Mesenchymal stem cell (in vitro differentiated cells and primary cell): ENCODE measurements around the gene TNFAIP3.

Experiments used
- DNase-seq: peaks from one replicate; pipeline ENCODE4 v3.0.0-alpha.2; 2013
- H2AFZ ChIP-seq: one replicate; pipeline ENCODE4 v1.6.1; 2013; ENCODE audit warnings: low read depth, mild to moderate bottlenecking, control low read depth, inconsistent platforms, low read length, moderate library complexity
- H2AK5ac ChIP-seq: 2 replicates; pipeline ENCODE4 v1.6.1; 2013; ENCODE audit warnings: low read length, moderate library complexity, mild to moderate bottlenecking, inconsistent platforms; ENCODE audit not compliant: severe bottlenecking
- H2BK120ac ChIP-seq: one replicate; pipeline ENCODE4 v1.6.1; 2013; ENCODE audit warnings: low read depth, mild to moderate bottlenecking, inconsistent platforms, low read length, moderate library complexity
- H2BK12ac ChIP-seq, 2 experiments: one replicate each; pipeline ENCODE4 v1.6.1; 2013; ENCODE audit warnings: inconsistent platforms in 2 of 2, low read length in 2 of 2, mild to moderate bottlenecking in 2 of 2, moderate library complexity in 2 of 2, control low read depth in 1 of 2
- H2BK15ac ChIP-seq: one replicate; pipeline ENCODE4 v1.6.1; 2013; ENCODE audit warnings: mild to moderate bottlenecking, low read depth, inconsistent platforms; ENCODE audit not compliant: poor library complexity, severe bottlenecking
- H2BK5ac ChIP-seq: 2 replicates; pipeline ENCODE4 v1.6.1; 2013; ENCODE audit warnings: low read depth, mild to moderate bottlenecking, low read length, control low read depth, inconsistent platforms; ENCODE audit not compliant: poor library complexity, severe bottlenecking
- H3K14ac ChIP-seq, 2 experiments: one replicate each; pipeline ENCODE4 v1.6.1; 2013; ENCODE audit warnings: inconsistent platforms in 2 of 2, low read length in 2 of 2, control low read depth in 1 of 2, mild to moderate bottlenecking in 1 of 2, moderate library complexity in 1 of 2
- H3K18ac ChIP-seq, 2 experiments: one replicate each; pipeline ENCODE4 v1.6.1; 2013; ENCODE audit warnings: inconsistent platforms in 2 of 2, low read length in 2 of 2, control low read depth in 1 of 2, low read depth in 1 of 2, mild to moderate bottlenecking in 1 of 2
- H3K23ac ChIP-seq, 2 experiments: one replicate each; pipeline ENCODE4 v1.6.1; 2013; ENCODE audit warnings: inconsistent platforms in 2 of 2, low read length in 2 of 2, mild to moderate bottlenecking in 2 of 2, moderate library complexity in 2 of 2, control low read depth in 1 of 2
- H3K27ac ChIP-seq: 2 replicates; pipeline ENCODE4 v1.5.1; 2013; ENCODE audit warnings: mild to moderate bottlenecking, moderate library complexity, low read length, control low read depth, inconsistent platforms; ENCODE audit not compliant: poor library complexity, severe bottlenecking
- H3K27me3 ChIP-seq, 2 experiments: 2 replicates each; pipeline versions ENCODE4 v1.6.1 to v1.7.0; 2013; ENCODE audit warnings: low read length in 2 of 2, mild to moderate bottlenecking in 2 of 2, moderate library complexity in 2 of 2, control low read depth in 1 of 2, inconsistent platforms in 1 of 2; ENCODE audit not compliant: control insufficient read depth in 1 of 2, insufficient read depth in 1 of 2
- H3K36me3 ChIP-seq, 2 experiments: 2 replicates each; pipeline versions ENCODE4 v1.6.1 to v1.7.0; 2013; ENCODE audit warnings: low read length in 2 of 2, control low read depth in 1 of 2, inconsistent platforms in 1 of 2, low read depth in 1 of 2, mild to moderate bottlenecking in 1 of 2; ENCODE audit not compliant: insufficient read depth in 2 of 2, control insufficient read depth in 1 of 2
- H3K4ac ChIP-seq, 2 experiments: one replicate each; pipeline ENCODE4 v1.6.1; 2013; ENCODE audit warnings: inconsistent platforms in 2 of 2, low read length in 2 of 2, mild to moderate bottlenecking in 2 of 2, moderate library complexity in 2 of 2, control low read depth in 1 of 2, low read depth in 1 of 2
- H3K4me1 ChIP-seq: 2 replicates; pipeline ENCODE4 v1.6.1; 2013; ENCODE audit warnings: low read depth, low read length, control low read depth; ENCODE audit not compliant: control insufficient read depth, insufficient read depth
- H3K4me2 ChIP-seq: 2 replicates; pipeline ENCODE4 v1.6.1; 2013; ENCODE audit warnings: low read length, mild to moderate bottlenecking, inconsistent platforms; ENCODE audit not compliant: poor library complexity, severe bottlenecking
- H3K4me3 ChIP-seq, 2 experiments: 2 replicates each; pipeline versions ENCODE4 v1.5.1 to v1.7.0; 2013; ENCODE audit warnings: low read length in 2 of 2, mild to moderate bottlenecking in 2 of 2, control low read depth in 1 of 2, low read depth in 1 of 2; ENCODE audit not compliant: insufficient read depth in 1 of 2
- H3K79me1 ChIP-seq: replicated peaks from 2 replicates; pipeline ENCODE4 v1.6.1; 2013; ENCODE audit warnings: mild to moderate bottlenecking, control low read depth, low read length, inconsistent platforms; ENCODE audit not compliant: poor library complexity, severe bottlenecking
- H3K9ac ChIP-seq: 2 replicates; pipeline ENCODE4 v1.7.0; 2013; ENCODE audit warnings: mild to moderate bottlenecking, low read length, moderate library complexity
- H3K9me3 ChIP-seq: 2 replicates; pipeline ENCODE4 v1.7.0; 2013; ENCODE audit warnings: mild to moderate bottlenecking, low read length; ENCODE audit not compliant: control insufficient read depth
- H4K8ac ChIP-seq: one replicate; pipeline ENCODE4 v1.6.1; 2013; ENCODE audit warnings: inconsistent platforms, mild to moderate bottlenecking, low read length, moderate library complexity
- H4K91ac ChIP-seq: one replicate; pipeline ENCODE4 v1.6.1; 2013; ENCODE audit warnings: mild to moderate bottlenecking, low read length, inconsistent platforms
- WGBS: methylation state at CpG from one replicate; pipeline ENCODE4 v1.1.7; 2013; ENCODE audit warnings: mixed read lengths; 5-methylcytosine and 5-hydroxymethylcytosine counted together

The TNFAIP3 gene

DNA sequence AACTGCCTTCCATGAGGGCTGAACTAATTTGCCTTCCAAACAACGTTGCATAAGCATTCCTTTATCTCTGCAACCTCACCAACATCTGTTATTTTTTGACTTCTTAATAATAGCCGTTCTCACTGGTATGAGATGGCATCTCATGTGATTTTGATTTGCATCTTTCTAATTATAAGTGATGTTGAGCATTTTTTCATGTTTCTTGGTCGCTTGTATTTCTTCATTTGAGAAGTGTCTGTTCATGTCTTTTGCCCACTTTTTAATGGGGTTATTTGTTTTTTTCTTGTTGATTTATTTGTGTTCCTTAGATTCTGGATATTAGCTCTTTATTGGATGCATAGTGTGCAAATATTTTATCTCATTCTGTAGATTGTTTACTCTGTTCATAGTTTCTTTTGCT, 46.4 kb downstream of the TNFAIP3 start:
- Histone ChIP-seq H2BK15ac (no peak overlapping the region), H3K18ac (no peak overlapping the region), H3K9me3 (peaks cover 9% of the 10 kb centered on the region), H3K4me2 (no peak overlapping the region), H3K14ac (no peak overlapping the region), H2BK5ac (no peak overlapping the region), H3K9ac (no peak overlapping the region), H2AFZ (no peak overlapping the region), H2BK12ac (no peak overlapping the region), H4K8ac (no peak overlapping the region), H2BK120ac (no peak overlapping the region), H2AK5ac (no peak overlapping the region), H3K27ac (no peak overlapping the region), H3K4me1 (no peaks in the 10 kb centered on the region), H3K79me1 (no peaks in the 10 kb centered on the region), H3K4ac (no peak overlapping the region), H3K4me3 (no peak overlapping the region), H3K23ac (no peak overlapping the region), H4K91ac (no peak overlapping the region), H3K27me3 (no peaks in the 10 kb centered on the region), H3K36me3 (no peaks in the 10 kb centered on the region)
- 85% methylated on average over 3 of the region's 3 CpGs for WGBS
- DNase-seq = no peak

DNA sequence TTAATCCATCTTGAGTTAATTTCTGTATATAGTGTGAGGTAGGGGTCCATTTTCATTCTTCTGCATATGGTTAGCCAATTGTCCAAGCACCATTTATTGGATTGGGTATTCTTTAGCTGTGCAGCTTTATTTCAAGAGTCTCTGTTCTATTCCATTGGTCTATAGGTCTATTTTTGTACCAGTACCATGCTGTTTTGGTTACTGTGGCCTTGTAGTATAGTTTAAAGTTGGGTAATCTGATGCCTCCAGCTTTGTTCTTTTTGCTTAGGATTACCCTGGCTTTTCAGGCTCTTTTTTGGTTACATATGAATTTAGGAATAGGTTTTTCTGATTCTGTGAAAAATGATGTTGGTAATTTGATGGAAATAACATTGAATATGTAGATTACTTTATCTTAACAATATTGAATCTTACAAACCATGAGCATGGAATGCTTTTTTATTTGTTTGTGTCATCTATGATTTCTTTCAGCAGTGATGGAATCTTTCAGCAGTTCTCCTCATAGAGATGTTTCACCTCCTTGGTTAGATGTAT, 47.0 kb downstream of the TNFAIP3 start:
- H3K4ac ChIP-seq = no peak overlapping the region
- no peaks in the 10 kb centered on the region for H3K4me1 ChIP-seq
- no peak overlapping the region for H3K18ac ChIP-seq
- H2BK15ac ChIP-seq = no peak overlapping the region
- no peak overlapping the region for H3K23ac ChIP-seq
- no peak overlapping the region for H2BK12ac ChIP-seq
- no peak overlapping the region for H2BK120ac ChIP-seq
- H3K27me3 ChIP-seq = no peaks in the 10 kb centered on the region
- H3K79me1 ChIP-seq = no peaks in the 10 kb centered on the region
- no peak overlapping the region for H2AFZ ChIP-seq
- H2AK5ac ChIP-seq = no peak overlapping the region
- H3K14ac ChIP-seq = no peak overlapping the region
- no peak overlapping the region for H3K27ac ChIP-seq
- H3K9ac ChIP-seq = no peak overlapping the region
- no peaks in the 10 kb centered on the region for H3K36me3 ChIP-seq
- no peak overlapping the region for H4K8ac ChIP-seq
- DNase-seq = no peak
- no peak overlapping the region for H3K4me3 ChIP-seq
- peaks cover 9% of the 10 kb centered on the region for H3K9me3 ChIP-seq
- H3K4me2 ChIP-seq = no peak overlapping the region
- no peak overlapping the region for H2BK5ac ChIP-seq
- no peak overlapping the region for H4K91ac ChIP-seq

GRCh38 chr6:137914530-137915193, 47.6 kb downstream of the TNFAIP3 start:
- Histone ChIP-seq H3K4me2 (no peak overlapping the region), H2BK5ac (no peak overlapping the region), H3K79me1 (no peaks in the 10 kb centered on the region), H2BK120ac (no peak overlapping the region), H3K36me3 (no peaks in the 10 kb centered on the region), H3K4ac (no peak overlapping the region), H2AK5ac (no peak overlapping the region), H3K27ac (no peak overlapping the region), H3K18ac (no peak overlapping the region), H2BK12ac (no peak overlapping the region), H3K9ac (no peak overlapping the region), H3K9me3 (peaks cover 9% of the 10 kb centered on the region), H4K91ac (no peak overlapping the region), H3K14ac (no peak overlapping the region), H3K23ac (no peak overlapping the region), H2AFZ (no peak overlapping the region), H4K8ac (no peak overlapping the region), H3K4me3 (no peak overlapping the region), H2BK15ac (no peak overlapping the region), H3K27me3 (no peaks in the 10 kb centered on the region), H3K4me1 (no peaks in the 10 kb centered on the region)
- DNase-seq = no peak
- 74% methylated on average over 2 of the region's 4 CpGs for WGBS

GRCh38 chr6:137915790-137916189, 48.7 kb downstream of the TNFAIP3 start:
- Histone ChIP-seq H4K91ac (no peak overlapping the region), H2BK12ac (no peak overlapping the region), H3K18ac (no peak overlapping the region), H2AFZ (no peak overlapping the region), H3K4me3 (no peak overlapping the region), H2BK120ac (no peak overlapping the region), H3K14ac (no peak overlapping the region), H3K4ac (no peak overlapping the region), H2AK5ac (no peak overlapping the region), H4K8ac (no peak overlapping the region), H3K23ac (no peak overlapping the region), H3K36me3 (no peaks in the 10 kb centered on the region), H3K79me1 (no peaks in the 10 kb centered on the region), H3K27ac (no peak overlapping the region), H2BK15ac (no peak overlapping the region), H3K4me2 (no peak overlapping the region), H3K4me1 (no peaks in the 10 kb centered on the region), H3K9me3 (peaks cover 9% of the 10 kb centered on the region), H3K27me3 (no peaks in the 10 kb centered on the region), H2BK5ac (no peak overlapping the region), H3K9ac (no peak overlapping the region)
- 67% methylated on average over 4 of the region's 4 CpGs for WGBS
- no peak for DNase-seq
